Occipital lobe (tissue), 3 donors: ENCODE results near the gene DIS3L2. TPM values are rescaled to one million over a fixed set of nuclear protein-coding genes. Genes with fewer than 3 reads are reported as not detected.
"Not testable (repeated sequence)": the region's sequence is repeated elsewhere in the genome, so short reads cannot be mapped to it uniquely, and the experiment has no call there.

Experiments
- DNase-seq: peaks from one replicate; lab custom pipeline; 2025; lab: John Stamatoyannopoulos, UW
- small RNA-seq: library from RNA; depleted of rRNA; stranded (forward); fragments of <200 nt; gene quantifications from one replicate; pipeline ENCODE3, GENCODE V24; 2014
- total RNA-seq: library from RNA; depleted of rRNA; stranded (reverse); fragments of >200 nt; gene quantifications from one replicate; pipeline ENCODE4 v1.2.3, GENCODE V29; 2014

Gene DIS3L2
- total RNA-seq, 1 donor from 2014 or later = 37.6 TPM

DNA sequence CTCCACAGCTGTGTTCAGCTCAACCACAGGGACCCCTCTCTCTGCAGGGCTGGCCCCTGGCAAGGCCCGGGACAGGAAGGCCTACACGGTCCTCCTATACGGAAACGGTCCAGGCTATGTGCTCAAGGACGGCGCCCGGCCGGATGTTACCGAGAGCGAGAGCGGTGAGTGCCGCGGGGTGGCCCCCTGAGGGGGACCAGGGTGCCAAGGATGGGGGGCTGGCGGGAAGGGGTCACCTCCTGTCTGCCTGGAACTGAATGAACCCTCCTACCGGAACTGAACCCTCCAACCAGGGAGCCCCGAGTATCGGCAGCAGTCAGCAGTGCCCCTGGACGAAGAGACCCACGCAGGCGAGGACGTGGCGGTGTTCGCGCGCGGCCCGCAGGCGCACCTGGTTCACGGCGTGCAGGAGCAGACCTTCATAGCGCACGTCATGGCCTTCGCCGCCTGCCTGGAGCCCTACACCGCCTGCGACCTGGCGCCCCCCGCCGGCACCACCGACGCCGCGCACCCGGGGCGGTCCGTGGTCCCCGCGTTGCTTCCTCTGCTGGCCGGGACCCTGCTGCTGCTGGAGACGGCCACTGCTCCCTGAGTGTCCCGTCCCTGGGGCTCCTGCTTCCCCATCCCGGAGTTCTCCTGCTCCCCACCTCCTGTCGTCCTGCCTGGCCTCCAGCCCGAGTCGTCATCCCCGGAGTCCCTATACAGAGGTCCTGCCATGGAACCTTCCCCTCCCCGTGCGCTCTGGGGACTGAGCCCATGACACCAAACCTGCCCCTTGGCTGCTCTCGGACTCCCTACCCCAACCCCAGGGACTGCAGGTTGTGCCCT, 419.9 kb downstream of the DIS3L2 start:
- DNase-seq = not testable (repeated sequence)

- DNase-seq = no peak
These were observed 421.1 kb downstream of the DIS3L2 start for GRCh38 chr2:232382331-232383225.

DNA sequence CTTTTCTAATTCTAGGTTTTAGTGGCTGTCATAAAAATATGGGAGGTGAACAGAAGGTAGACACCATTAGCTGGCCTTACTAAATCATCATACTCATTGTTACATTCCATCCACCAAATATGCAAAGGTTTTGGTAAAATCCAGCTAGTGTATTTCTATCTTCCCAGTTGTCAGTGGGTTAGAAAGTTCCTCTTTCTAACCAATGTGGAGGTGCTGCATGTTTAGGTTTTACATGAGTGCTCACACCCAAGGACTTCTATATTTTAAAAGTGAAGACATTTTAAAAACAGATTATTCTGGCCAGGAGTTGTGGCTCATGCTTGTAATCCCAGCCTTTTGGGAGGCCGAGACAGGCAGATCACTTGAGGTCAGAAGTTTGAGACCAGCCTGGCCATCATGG, 423.0 kb downstream of the DIS3L2 start:
- DNase-seq = no peak

- DNase-seq = not testable (repeated sequence)
These were observed 423.5 kb downstream of the DIS3L2 start for GRCh38 chr2:232385058-232385457.

- DNase-seq = no peak
These were observed 424.4 kb downstream of the DIS3L2 start for GRCh38 chr2:232385660-232386489.

- no peak for DNase-seq
These were observed 424.9 kb downstream of the DIS3L2 start for GRCh38 chr2:232386490-232386739.

Small RNAs within 50 kb of the gene (small RNA-seq; reads per million reads assigned to genes)
- not detected for gene AC068134.3
- gene AC068134.4 = not detected
- not detected for gene MIR562

Other genes starting within 250 kb of the DIS3L2 start
- gene PDE6D, start 180.4 kb upstream of the DIS3L2 start, total RNA-seq = 25.4 TPM
- gene COPS7B, start 175.3 kb upstream of the DIS3L2 start, total RNA-seq = 22.3 TPM
- not detected for gene NPPC, start 35.3 kb upstream of the DIS3L2 start, total RNA-seq